Skeletal muscle tissue (tissue), 4 donors: ENCODE measurements around the gene TNS1. TPM values are rescaled to one million over a fixed set of nuclear protein-coding genes. Genes with fewer than 3 reads are reported as not detected.

Experiments
- H3K27ac ChIP-seq: one replicate; pipeline ENCODE4 v1.7.0; 2013; ENCODE audit warnings: mild to moderate bottlenecking, low read depth, low read length, inconsistent platforms
- H3K27me3 ChIP-seq, 3 donors: one replicate each; pipeline ENCODE4 v1.7.0; 2013; ENCODE audit warnings: low read length in 3 of 3; ENCODE audit not compliant: control insufficient read depth in 3 of 3, insufficient read depth in 3 of 3
- H3K36me3 ChIP-seq, 3 donors: one replicate each; pipeline ENCODE4 v1.7.0; 2013; ENCODE audit warnings: low read length in 3 of 3; ENCODE audit not compliant: control insufficient read depth in 3 of 3, insufficient read depth in 3 of 3
- H3K4me1 ChIP-seq, 3 donors: one replicate each; pipeline ENCODE4 v1.7.0; 2013; ENCODE audit warnings: low read length in 3 of 3, mild to moderate bottlenecking in 3 of 3; ENCODE audit not compliant: control insufficient read depth in 3 of 3, insufficient read depth in 3 of 3
- H3K4me3 ChIP-seq, 3 donors: one replicate each; pipeline ENCODE4 v1.7.0; 2013; ENCODE audit warnings: low read length in 3 of 3
- H3K9ac ChIP-seq, 3 donors: one replicate each; pipeline ENCODE4 v1.7.0; 2013; ENCODE audit warnings: low read length in 3 of 3, mild to moderate bottlenecking in 3 of 3, moderate library complexity in 2 of 3, low read depth in 1 of 3
- H3K9me3 ChIP-seq, 3 donors: one replicate each; pipeline ENCODE4 v1.7.0; 2013; ENCODE audit warnings: low read length in 3 of 3; ENCODE audit not compliant: control insufficient read depth in 3 of 3
- total RNA-seq: library from RNA; depleted of rRNA; stranded (reverse); fragments of >200 nt; gene quantifications from one replicate; pipeline ENCODE4 v1.2.3, GENCODE V29; 2014
- donor health status: Osteomylitis.

Gene TNS1
- total RNA-seq, 1 donor from 2014 or later = 73.1 TPM

- no peaks in the 10 kb centered on the region for H3K9me3 ChIP-seq
- no peak overlapping the region for H3K9ac ChIP-seq
- peaks cover 42 to 51% (median 49%) of the 10 kb centered on the region in 3 donors for H3K4me1 ChIP-seq
- H3K4me3 ChIP-seq = no peak overlapping the region
- H3K27me3 ChIP-seq = no peaks in the 10 kb centered on the region
- peak overlapping the region; percentile 48 for H3K27ac ChIP-seq
- peaks cover 0 to 7% (median 3%) of the 10 kb centered on the region in 3 donors for H3K36me3 ChIP-seq
Observed at GRCh38 chr2:217955881-217956493, 46.8 kb downstream of the TNS1 start.

GRCh38 chr2:217954971-217955740 lies 47.6 kb downstream of the TNS1 start:
- peak overlapping the region; percentile 48 for H3K27ac ChIP-seq
- peak overlapping the region in 1 of 3 donors; percentile 33 for H3K9ac ChIP-seq
- no peaks in the 10 kb centered on the region for H3K27me3 ChIP-seq
- H3K9me3 ChIP-seq = no peaks in the 10 kb centered on the region
- peaks cover 49 to 57% (median 52%) of the 10 kb centered on the region in 3 donors for H3K4me1 ChIP-seq
- no peak overlapping the region for H3K4me3 ChIP-seq
- H3K36me3 ChIP-seq = peaks cover 0 to 7% (median 4%) of the 10 kb centered on the region in 3 donors

GRCh38 chr2:217954469-217954868 lies 48.3 kb downstream of the TNS1 start:
- Histone ChIP-seq H3K36me3 (peaks cover 0 to 7% (median 5%) of the 10 kb centered on the region in 3 donors), H3K27me3 (no peaks in the 10 kb centered on the region), H3K4me3 (no peak overlapping the region), H3K9ac (peak overlapping the region in 1 of 3 donors; percentile 25), H3K9me3 (no peaks in the 10 kb centered on the region), H3K27ac (peak overlapping the region; percentile 69), H3K4me1 (peaks cover 49 to 59% (median 53%) of the 10 kb centered on the region in 3 donors)

- H3K27ac ChIP-seq = peak overlapping the region; percentile 69
- no peaks in the 10 kb centered on the region for H3K9me3 ChIP-seq
- H3K36me3 ChIP-seq = peaks cover 0 to 7% (median 5%) of the 10 kb centered on the region in 3 donors
- no peaks in the 10 kb centered on the region for H3K27me3 ChIP-seq
- peak overlapping the region in 2 of 3 donors; percentile 30 to 33 for H3K9ac ChIP-seq
- no peak overlapping the region for H3K4me3 ChIP-seq
- H3K4me1 ChIP-seq = peaks cover 52 to 59% (median 55%) of the 10 kb centered on the region in 3 donors
Observed at GRCh38 chr2:217954051-217954450, 48.7 kb downstream of the TNS1 start.

GRCh38 chr2:217953531-217953932 lies 49.3 kb downstream of the TNS1 start:
- H3K27me3 ChIP-seq = no peaks in the 10 kb centered on the region
- peaks cover 0 to 7% (median 5%) of the 10 kb centered on the region in 3 donors for H3K36me3 ChIP-seq
- peak overlapping the region; percentile 69 for H3K27ac ChIP-seq
- peaks cover 57 to 63% (median 60%) of the 10 kb centered on the region in 3 donors for H3K4me1 ChIP-seq
- peak overlapping the region; percentile 30 to 56 (median 33) for H3K9ac ChIP-seq
- H3K9me3 ChIP-seq = no peaks in the 10 kb centered on the region
- H3K4me3 ChIP-seq = no peak overlapping the region

- H3K36me3 ChIP-seq = peaks cover 0 to 5% (median 2%) of the 10 kb centered on the region in 3 donors
- no peak overlapping the region for H3K4me3 ChIP-seq
- H3K27me3 ChIP-seq = no peaks in the 10 kb centered on the region
- H3K27ac ChIP-seq = peak overlapping the region; percentile 69
- H3K9ac ChIP-seq = peak overlapping the region in 1 of 3 donors; percentile 25
- H3K4me1 ChIP-seq = peaks cover 57 to 67% (median 65%) of the 10 kb centered on the region in 3 donors
- no peaks in the 10 kb centered on the region for H3K9me3 ChIP-seq
Observed at GRCh38 chr2:217953011-217953481, 49.7 kb downstream of the TNS1 start.

- peak overlapping the region; percentile 69 for H3K27ac ChIP-seq
- H3K4me3 ChIP-seq = no peak overlapping the region
- H3K4me1 ChIP-seq = peaks cover 57 to 73% (median 68%) of the 10 kb centered on the region in 3 donors
- H3K9ac ChIP-seq = no peak overlapping the region
- H3K9me3 ChIP-seq = no peaks in the 10 kb centered on the region
- peaks cover 0 to 5% (median 2%) of the 10 kb centered on the region in 3 donors for H3K36me3 ChIP-seq
- H3K27me3 ChIP-seq = no peaks in the 10 kb centered on the region
Observed at GRCh38 chr2:217952409-217952808, 50.4 kb downstream of the TNS1 start.

- peak overlapping the region; percentile 69 for H3K27ac ChIP-seq
- no peaks in the 10 kb centered on the region for H3K27me3 ChIP-seq
- no peak overlapping the region for H3K4me3 ChIP-seq
- peaks cover 50 to 71% (median 65%) of the 10 kb centered on the region in 3 donors for H3K4me1 ChIP-seq
- no peaks in the 10 kb centered on the region for H3K9me3 ChIP-seq
- H3K9ac ChIP-seq = no peak overlapping the region
- H3K36me3 ChIP-seq = peaks cover 0 to 5% (median 2%) of the 10 kb centered on the region in 3 donors
Observed at GRCh38 chr2:217951521-217952247, 51.1 kb downstream of the TNS1 start.

- peaks cover 0 to 5% (median 2%) of the 10 kb centered on the region in 3 donors for H3K36me3 ChIP-seq
- no peaks in the 10 kb centered on the region for H3K9me3 ChIP-seq
- no peaks in the 10 kb centered on the region for H3K27me3 ChIP-seq
- no peak overlapping the region for H3K9ac ChIP-seq
- peaks cover 50 to 67% (median 61%) of the 10 kb centered on the region in 3 donors for H3K4me1 ChIP-seq
- peak overlapping the region; percentile 26 for H3K27ac ChIP-seq
- H3K4me3 ChIP-seq = no peak overlapping the region
Observed at GRCh38 chr2:217951091-217951490, 51.7 kb downstream of the TNS1 start.
